NCI-H748 treated with DMSO at 0.1 percent for 48 hours (cell line): ENCODE data around the gene CRTC1.

Source experiments
- DNase-seq: peaks from one replicate; lab custom pipeline; 2025; lab: John Stamatoyannopoulos, UW

Gene CRTC1

GRCh38 chr19:18783958-18784785, 100.7 kb downstream of the CRTC1 start:
- DNase-seq = no peak

DNA sequence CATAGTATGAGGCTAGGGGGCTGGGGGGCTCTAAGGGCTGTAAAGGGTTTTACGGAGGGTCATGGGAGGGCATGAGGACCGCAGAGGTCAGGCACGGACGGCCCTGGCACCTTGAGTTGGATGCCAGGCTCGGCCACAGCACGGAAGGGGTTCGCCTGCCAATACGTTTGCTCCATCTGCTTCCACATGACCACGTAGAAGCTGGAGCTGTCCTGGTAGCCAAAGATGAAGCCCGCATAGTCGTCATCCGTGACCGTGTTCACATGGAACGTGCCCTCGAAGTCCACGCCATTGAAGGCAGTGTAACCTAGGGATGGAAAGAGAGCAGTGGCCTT, 101.3 kb downstream of the CRTC1 start:
- no peak for DNase-seq

- peak; percentile 29 for DNase-seq
These were observed 102.0 kb downstream of the CRTC1 start for GRCh38 chr19:18785179-18786124.

DNA sequence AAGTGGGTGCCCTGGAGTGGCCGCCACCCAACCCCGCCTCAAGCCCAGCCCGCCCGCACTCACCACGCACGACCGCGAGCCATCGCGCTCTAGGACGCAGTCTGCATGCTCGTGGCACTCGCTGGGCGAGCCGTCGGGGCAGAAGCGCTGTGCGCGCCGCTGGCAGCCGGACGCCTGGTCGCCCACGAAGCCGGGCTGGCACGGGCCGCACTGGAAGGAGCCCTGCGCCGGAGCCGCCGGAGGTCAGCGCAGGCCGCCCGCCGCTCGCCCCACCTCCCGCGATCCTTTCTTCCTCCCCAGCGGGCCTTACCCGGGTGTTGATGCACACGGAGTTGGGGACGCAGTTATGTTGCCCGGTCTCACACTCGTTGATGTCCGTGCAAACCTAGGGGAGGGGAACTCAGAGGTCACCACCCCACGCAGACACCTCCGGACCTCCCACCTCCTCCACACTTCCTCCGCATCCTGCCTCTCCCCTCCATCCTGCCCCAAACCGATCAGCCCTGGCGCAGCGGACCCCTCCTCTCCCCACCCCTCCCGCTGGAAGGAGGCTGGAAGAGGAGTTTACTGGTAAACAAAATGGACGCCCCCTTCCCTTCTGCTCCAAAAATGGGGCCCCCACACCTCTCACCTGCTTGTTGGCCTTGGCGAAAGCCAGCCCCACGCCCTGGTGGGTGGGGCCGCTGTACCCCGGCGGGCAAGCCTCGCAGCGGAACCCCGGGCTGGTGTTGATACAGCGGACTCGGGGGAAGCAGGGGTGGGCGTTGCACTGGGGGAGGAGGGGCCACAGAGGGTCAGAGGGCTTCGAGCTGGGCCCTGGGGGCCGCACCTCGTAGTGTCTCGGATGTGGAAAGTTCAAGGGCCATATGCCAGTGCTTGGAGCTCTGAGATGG, 105.3 kb downstream of the CRTC1 start:
- DNase-seq = no peak

DNA sequence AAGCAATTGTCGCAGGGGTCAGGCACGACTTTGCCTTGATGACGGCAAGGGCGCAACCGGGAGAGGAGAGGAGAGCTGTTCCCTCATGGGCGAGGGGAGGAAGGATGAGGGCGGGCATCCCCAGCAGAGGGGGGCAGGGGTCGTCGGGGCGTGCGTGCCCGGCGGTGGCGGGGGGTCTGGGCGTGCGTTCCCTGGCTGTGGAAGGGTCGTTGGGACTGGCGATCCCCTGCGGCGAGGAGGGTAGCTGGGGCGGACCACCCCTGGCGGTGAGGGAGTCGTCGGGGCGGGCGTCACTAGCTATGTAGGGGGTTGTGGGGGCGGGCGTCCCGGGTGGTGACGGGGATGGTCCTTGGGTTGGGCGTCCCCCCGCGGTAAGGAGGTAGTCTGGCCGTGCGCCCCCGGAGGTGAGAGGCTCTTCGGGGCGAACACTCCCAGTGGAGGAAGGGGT, 106.0 kb downstream of the CRTC1 start:
- no peak for DNase-seq

- no peak for DNase-seq
These were observed 106.5 kb downstream of the CRTC1 start for GRCh38 chr19:18789883-18790565.

GRCh38 chr19:18790566-18791314, 107.3 kb downstream of the CRTC1 start, which contains the start of gene COMP:
Gene COMP, minus strand, starts transcription at chr19:18791305. Its CDS starts 36 bp downstream, at chr19:18791269.
- no peak for DNase-seq

DNA sequence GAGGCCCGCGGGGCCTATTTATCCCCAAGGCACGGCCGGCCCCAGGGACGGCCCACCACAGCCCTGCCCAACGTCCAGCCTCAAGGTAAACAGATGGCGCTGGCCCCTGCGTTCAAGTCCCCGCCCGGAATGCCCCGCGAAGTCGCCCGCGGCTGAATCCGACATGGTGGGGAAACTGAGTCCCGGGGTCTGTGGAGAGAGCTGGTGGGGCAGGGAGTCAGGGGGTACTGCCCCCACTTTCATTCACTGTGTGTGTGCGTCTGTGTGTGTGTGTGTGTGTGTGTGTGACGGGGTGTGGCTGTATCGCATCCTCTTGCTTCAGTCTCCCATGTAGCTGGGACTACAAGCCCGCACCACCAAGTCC, 107.8 kb downstream of the CRTC1 start:
- no peak for DNase-seq

GRCh38 chr19:18792661-18793060, 109.2 kb downstream of the CRTC1 start:
- no peak for DNase-seq

DNA sequence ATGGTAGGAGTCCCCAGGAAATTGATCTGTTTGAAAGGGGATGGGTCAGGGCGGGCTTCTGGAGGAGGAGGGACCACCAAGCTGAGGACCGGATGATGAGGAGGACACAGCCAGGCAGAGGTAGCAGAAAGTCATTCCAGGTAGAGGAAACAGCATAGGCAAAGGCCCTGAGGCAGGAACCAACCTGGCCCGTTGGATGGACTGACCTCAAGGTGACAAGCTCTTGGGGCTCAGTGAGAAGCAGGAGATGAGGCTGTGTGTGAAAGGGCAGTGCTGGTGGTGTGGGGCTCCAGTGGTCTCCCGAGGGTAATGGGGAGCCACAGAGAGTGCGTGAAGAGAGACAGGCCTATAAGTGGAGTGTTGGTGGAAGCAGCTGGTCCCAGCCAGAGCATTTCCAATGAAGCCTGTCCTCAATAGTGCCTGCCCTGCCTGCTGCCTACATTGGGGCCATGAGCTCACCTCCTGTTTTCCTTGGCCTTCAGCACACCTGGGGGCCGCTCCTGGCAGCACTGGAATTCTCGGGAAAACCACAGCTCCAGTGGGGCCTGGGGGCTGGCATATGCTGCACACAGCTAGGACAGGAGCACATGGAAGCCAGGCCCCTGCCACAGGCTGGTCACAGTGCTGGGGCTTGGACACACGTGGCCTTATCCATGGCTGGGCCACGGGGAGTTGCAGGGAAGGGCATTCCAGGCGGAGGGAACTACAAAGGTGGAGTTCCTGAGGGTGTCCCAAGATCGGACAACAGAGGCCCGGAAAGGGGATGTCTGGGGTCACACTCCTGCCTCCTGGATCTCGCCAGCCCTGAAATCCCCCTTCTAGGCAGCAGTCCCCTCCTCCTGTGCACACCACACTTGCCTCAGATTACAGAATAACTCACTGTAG, 109.9 kb downstream of the CRTC1 start:
- DNase-seq = no peak

DNA sequence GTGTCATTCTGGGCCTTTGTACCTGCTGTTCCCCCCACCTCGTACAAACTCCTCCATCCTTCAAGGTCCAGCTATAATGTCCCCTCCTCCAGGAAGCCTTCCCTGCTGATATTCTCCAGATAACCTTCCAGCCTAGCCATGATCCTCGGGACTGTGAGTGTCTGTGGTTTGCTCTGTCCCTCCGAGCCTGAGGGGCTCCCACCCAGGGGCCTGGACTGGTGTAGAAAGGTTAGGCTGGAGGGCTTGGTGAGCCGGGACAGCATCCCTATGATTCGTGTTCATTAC, 110.5 kb downstream of the CRTC1 start:
- no peak for DNase-seq

- no peak for DNase-seq
These were observed 111.2 kb downstream of the CRTC1 start for GRCh38 chr19:18794692-18795091.

DNA sequence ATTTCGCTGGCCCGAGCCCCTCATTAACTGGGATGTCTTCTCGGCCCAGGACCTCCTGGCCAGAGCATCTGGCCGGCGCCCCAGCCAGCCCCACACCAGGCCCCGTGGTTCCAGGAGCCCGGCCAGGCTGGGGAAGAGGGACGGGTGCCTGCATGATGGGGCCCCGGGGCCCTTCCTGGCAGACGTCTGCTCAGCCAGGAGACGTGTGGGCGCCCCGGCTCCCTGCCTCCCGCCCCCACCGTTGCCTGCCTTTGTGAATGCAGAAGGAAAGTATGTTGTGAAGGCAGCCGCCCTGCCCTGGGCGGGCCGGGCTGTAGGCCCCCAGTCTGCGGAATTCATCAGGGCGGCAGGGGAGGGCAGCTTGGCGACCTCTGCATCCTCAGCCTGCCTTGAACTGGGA, 112.1 kb downstream of the CRTC1 start:
- DNase-seq = no peak

GRCh38 chr19:18796239-18796638, 112.8 kb downstream of the CRTC1 start:
- no peak for DNase-seq

DNA sequence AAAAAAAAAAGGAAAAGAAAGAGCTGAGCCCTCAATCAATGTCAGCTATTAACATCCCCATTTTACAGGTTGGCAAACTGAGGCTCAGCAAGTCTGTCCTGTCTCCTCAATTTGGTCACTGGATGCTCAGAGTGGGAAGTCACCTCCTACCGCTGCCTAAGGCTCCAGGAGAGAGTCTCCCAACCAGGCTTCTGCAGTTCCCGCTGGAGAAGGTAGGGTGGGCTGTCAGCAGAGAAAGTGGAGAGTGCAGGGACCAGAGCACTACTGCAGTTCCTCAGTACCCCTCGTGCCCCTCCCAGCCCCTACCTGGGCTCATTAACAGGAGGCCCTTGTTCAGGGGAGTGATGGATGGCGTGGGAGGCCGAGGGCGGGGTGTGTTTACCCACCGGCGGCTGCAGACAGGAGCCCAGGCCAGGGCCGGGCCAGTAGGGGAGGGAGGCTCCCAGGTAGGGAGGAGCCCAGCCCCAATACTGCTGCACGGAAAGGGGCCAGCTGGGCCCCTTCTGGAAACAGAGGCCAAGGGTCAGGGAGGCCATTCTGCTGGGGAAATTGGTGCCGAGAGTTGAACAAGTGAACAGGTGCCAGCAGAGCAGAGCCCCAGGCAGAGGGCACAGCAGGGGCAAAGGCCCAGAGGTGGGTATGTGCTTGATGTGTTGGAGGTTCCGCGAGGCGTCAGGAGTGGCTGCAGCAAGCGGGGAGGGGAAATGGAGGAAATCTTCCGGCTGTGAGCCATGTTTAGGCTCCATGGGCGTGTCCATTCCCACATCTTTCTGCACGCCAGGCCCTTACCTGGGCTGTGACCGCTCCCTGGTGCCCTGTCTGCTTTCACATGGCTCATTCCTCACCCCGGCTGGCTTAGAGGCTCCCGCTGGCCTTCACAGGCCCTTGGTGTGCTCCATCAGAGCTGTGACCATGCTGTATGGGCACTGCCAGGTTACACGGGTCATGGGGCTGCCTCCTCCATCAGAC, 115.2 kb downstream of the CRTC1 start:
- no peak for DNase-seq

- no peak for DNase-seq
These were observed 116.0 kb downstream of the CRTC1 start for GRCh38 chr19:18799389-18799970.

GRCh38 chr19:18800079-18800478, 116.6 kb downstream of the CRTC1 start:
- no peak for DNase-seq

GRCh38 chr19:18800636-18801035, 117.2 kb downstream of the CRTC1 start:
- no peak for DNase-seq
